HepG2 (cell line): ENCODE data around the gene M1AP. TPM values are rescaled to one million over a fixed set of nuclear protein-coding genes. Genes with fewer than 3 reads are reported as not detected.

Experiments
- ASH2L ChIP-seq: fragments of 300-600, 200-600 bp; sonication (generic); IDR thresholded peaks from 2 replicates; pipeline ENCODE4 v1.7.0; 2017; ENCODE audit warnings: low read depth, mild to moderate bottlenecking, moderate library complexity, mixed read lengths, low read length; ENCODE audit not compliant: insufficient read length
- DMAP1 ChIP-seq: IDR thresholded peaks from 2 replicates; pipeline ENCODE4 v1.6.1; 2016
- DNMT1 ChIP-seq: sonication (generic); formaldehyde crosslinking; IDR thresholded peaks from 2 replicates; pipeline ENCODE4 v1.5.1; 2020; ENCODE audit warnings: mild to moderate bottlenecking, missing genetic modification reagents
- FOSL2 ChIP-seq: sonication (generic); formaldehyde crosslinking; IDR thresholded peaks from 2 replicates; pipeline ENCODE4 v1.4.0; 2020; ENCODE audit warnings: missing genetic modification reagents
- HHEX ChIP-seq: IDR thresholded peaks from 2 replicates; pipeline ENCODE4 v1.6.1; 2016; ENCODE audit warnings: control low read depth
- IRF9 ChIP-seq: sonication (generic); formaldehyde crosslinking; IDR thresholded peaks from 2 replicates; pipeline ENCODE4 v1.8.0; 2022; ENCODE audit warnings: missing genetic modification reagents, mild to moderate bottlenecking, borderline replicate concordance
- ISX ChIP-seq: sonication (generic); formaldehyde crosslinking; conservative IDR thresholded peaks from 2 replicates; pipeline ENCODE4 v1.5.0; 2020; ENCODE audit warnings: missing genetic modification reagents
- NCOA1 ChIP-seq: sonication (generic); formaldehyde crosslinking; IDR thresholded peaks from 2 replicates; pipeline ENCODE4 v1.9.0; 2021; ENCODE audit warnings: missing genetic modification reagents
- NFE2L1 ChIP-seq: sonication (generic); formaldehyde crosslinking; IDR thresholded peaks from 2 replicates; pipeline ENCODE4 v1.4.0; 2020; ENCODE audit warnings: missing genetic modification reagents, mild to moderate bottlenecking, borderline replicate concordance
- PCBP1 ChIP-seq: fragments of 200-400 bp; formaldehyde crosslinking; IDR thresholded peaks from 2 replicates; pipeline ENCODE4 v1.6.1; 2017; ENCODE audit warnings: mild to moderate bottlenecking, low read depth, low read length, borderline replicate concordance
- RAD21 ChIP-seq: fragments of 450-650 bp; formaldehyde crosslinking; IDR thresholded peaks from 2 replicates; pipeline ENCODE4 v1.5.0; 2020; ENCODE audit warnings: mild to moderate bottlenecking
- RBFOX2 ChIP-seq: fragments of 200-400 bp; formaldehyde crosslinking; IDR thresholded peaks from 2 replicates; pipeline ENCODE4 v1.6.1; 2017; ENCODE audit warnings: low read depth, mild to moderate bottlenecking, low read length
- RBM39 ChIP-seq: fragments of 200-400 bp; formaldehyde crosslinking; IDR thresholded peaks from one replicate; pipeline ENCODE4 v1.6.1; 2018; ENCODE audit warnings: antibody characterized with exemption, mild to moderate bottlenecking, low read depth, low read length; ENCODE audit not compliant: poor library complexity, severe bottlenecking
- RFX5 ChIP-seq: IDR thresholded peaks from 2 replicates; pipeline ENCODE4 v1.6.1; 2011; ENCODE audit warnings: low read depth, low read length, improper control_type of control experiment
- TBX2 ChIP-seq: sonication (generic); formaldehyde crosslinking; IDR thresholded peaks from 2 replicates; pipeline ENCODE4 v1.5.0; 2020; ENCODE audit warnings: missing genetic modification reagents, mild to moderate bottlenecking, borderline replicate concordance
- ZNF549 ChIP-seq: sonication (generic); formaldehyde crosslinking; IDR thresholded peaks from 2 replicates; pipeline ENCODE4 v1.5.0; 2020; ENCODE audit warnings: missing genetic modification reagents
- ZNF557 ChIP-seq: sonication (generic); formaldehyde crosslinking; IDR thresholded peaks from 2 replicates; pipeline ENCODE4 v1.4.0; 2020; ENCODE audit warnings: missing genetic modification reagents
- ZNF615 ChIP-seq: sonication (generic); formaldehyde crosslinking; IDR thresholded peaks from 2 replicates; pipeline ENCODE4 v1.5.0; 2020; ENCODE audit warnings: mild to moderate bottlenecking, missing genetic modification reagents, borderline replicate concordance
- ZNF678 ChIP-seq: sonication (generic); formaldehyde crosslinking; IDR thresholded peaks from 2 replicates; pipeline ENCODE4 v1.4.0; 2020; ENCODE audit warnings: mild to moderate bottlenecking, missing genetic modification reagents
- ZSCAN31 ChIP-seq: sonication (generic); formaldehyde crosslinking; IDR thresholded peaks from 2 replicates; pipeline ENCODE4 v1.5.0; 2020; ENCODE audit warnings: low read depth, mild to moderate bottlenecking, missing genetic modification reagents
- polyA plus RNA-seq, 8 experiments: library from polyadenylated mRNA; depleted of rRNA in 3 of 8; stranded (reverse) in 7 of 8; unstranded in 1 of 8; fragments of >200 nt; fragmentation: Illumina TruSeq in 4 of 8; extraction: Trizol in 4 of 8; gene quantifications; 2 replicates each; pipeline versions ENCODE4 v1.2.1 to v1.2.3, GENCODE V29; 2011 to 2016; ENCODE audit warnings: low read depth in 4 of 8, missing spikeins in 1 of 8, mixed read lengths in 1 of 8; ENCODE audit not compliant: insufficient read depth in 1 of 8
- total RNA-seq, 5 experiments: library from RNA; depleted of rRNA; stranded (reverse); fragments of >200 nt; fragmentation: Illumina TruSeq; extraction: Trizol; gene quantifications; 2 replicates each; pipeline ENCODE4 v1.2.3, GENCODE V29; 2016; ENCODE audit warnings: low read depth in 1 of 5
- TF ChIP-seq, protein P1 (sequence below): sonication (generic); formaldehyde crosslinking; IDR thresholded peaks from 2 replicates; pipeline ENCODE4 v1.9.0; 2021; ENCODE audit warnings: missing genetic modification reagents, borderline replicate concordance
- TF ChIP-seq, protein P2 (sequence below): sonication (generic); formaldehyde crosslinking; IDR thresholded peaks from 2 replicates; pipeline ENCODE4 v1.9.0; 2022; ENCODE audit warnings: missing genetic modification reagents, mild to moderate bottlenecking, borderline replicate concordance

M1AP gene
- total and polyA plus RNA-seq, 2 of the 13 experiments (the other 11 are each of a cell fraction or from before 2014, with no cell fraction given), result not detected

- TF ChIP-seq, protein P1, sequence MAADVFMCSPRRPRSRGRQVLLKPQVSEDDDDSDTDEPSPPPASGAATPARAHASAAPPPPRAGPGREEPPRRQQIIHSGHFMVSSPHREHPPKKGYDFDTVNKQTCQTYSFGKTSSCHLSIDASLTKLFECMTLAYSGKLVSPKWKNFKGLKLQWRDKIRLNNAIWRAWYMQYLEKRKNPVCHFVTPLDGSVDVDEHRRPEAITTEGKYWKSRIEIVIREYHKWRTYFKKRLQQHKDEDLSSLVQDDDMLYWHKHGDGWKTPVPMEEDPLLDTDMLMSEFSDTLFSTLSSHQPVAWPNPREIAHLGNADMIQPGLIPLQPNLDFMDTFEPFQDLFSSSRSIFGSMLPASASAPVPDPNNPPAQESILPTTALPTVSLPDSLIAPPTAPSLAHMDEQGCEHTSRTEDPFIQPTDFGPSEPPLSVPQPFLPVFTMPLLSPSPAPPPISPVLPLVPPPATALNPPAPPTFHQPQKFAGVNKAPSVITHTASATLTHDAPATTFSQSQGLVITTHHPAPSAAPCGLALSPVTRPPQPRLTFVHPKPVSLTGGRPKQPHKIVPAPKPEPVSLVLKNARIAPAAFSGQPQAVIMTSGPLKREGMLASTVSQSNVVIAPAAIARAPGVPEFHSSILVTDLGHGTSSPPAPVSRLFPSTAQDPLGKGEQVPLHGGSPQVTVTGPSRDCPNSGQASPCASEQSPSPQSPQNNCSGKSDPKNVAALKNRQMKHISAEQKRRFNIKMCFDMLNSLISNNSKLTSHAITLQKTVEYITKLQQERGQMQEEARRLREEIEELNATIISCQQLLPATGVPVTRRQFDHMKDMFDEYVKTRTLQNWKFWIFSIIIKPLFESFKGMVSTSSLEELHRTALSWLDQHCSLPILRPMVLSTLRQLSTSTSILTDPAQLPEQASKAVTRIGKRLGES (CRISPR knock-in tag), result 0 out of 2 replicates have a peak, but pooled peaks have one; percentile 34
- TF ChIP-seq ZNF549 (CRISPR knock-in tag), result no peak
- no peak for TF ChIP-seq ISX (CRISPR knock-in tag)
- peak; percentile 90 for TF ChIP-seq ASH2L
- TF ChIP-seq RAD21 (CRISPR knock-in tag), result peak; percentile 52
- TF ChIP-seq RBM39, result peak; percentile 56
- peak; percentile 92; the same call in 1 of the 2 replicates for TF ChIP-seq ZNF615 (CRISPR knock-in tag)
- peak; percentile 70; the same call in 1 of the 2 replicates for TF ChIP-seq IRF9 (CRISPR knock-in tag)
- peak; percentile 99 for TF ChIP-seq RBFOX2
- TF ChIP-seq, protein P2, sequence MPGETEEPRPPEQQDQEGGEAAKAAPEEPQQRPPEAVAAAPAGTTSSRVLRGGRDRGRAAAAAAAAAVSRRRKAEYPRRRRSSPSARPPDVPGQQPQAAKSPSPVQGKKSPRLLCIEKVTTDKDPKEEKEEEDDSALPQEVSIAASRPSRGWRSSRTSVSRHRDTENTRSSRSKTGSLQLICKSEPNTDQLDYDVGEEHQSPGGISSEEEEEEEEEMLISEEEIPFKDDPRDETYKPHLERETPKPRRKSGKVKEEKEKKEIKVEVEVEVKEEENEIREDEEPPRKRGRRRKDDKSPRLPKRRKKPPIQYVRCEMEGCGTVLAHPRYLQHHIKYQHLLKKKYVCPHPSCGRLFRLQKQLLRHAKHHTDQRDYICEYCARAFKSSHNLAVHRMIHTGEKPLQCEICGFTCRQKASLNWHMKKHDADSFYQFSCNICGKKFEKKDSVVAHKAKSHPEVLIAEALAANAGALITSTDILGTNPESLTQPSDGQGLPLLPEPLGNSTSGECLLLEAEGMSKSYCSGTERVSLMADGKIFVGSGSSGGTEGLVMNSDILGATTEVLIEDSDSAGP (CRISPR knock-in tag), result peak; percentile 91; the same call in 1 of the 2 replicates
- peak; percentile 44; the same call in 1 of the 2 replicates for TF ChIP-seq ZNF557 (CRISPR knock-in tag)
- peak; percentile 44; the same call in 1 of the 2 replicates for TF ChIP-seq HHEX
- 0 out of 2 replicates have a peak, but pooled peaks have one; percentile 27 for TF ChIP-seq NFE2L1 (CRISPR knock-in tag)
- no peak for TF ChIP-seq NCOA1
- peak; percentile 87; the same call in 1 of the 2 replicates for TF ChIP-seq ZSCAN31 (CRISPR knock-in tag)
- TF ChIP-seq RFX5, result peak; percentile 46; the same call in 1 of the 2 replicates
- peak; percentile 87; the same call in 1 of the 2 replicates for TF ChIP-seq DMAP1 (CRISPR knock-in tag)
- TF ChIP-seq ZNF678 (CRISPR knock-in tag), result peak; percentile 96; the same call in 1 of the 2 replicates
- peak; percentile 93 for TF ChIP-seq TBX2 (CRISPR knock-in tag)
- 0 out of 2 replicates have a peak, but pooled peaks have one; percentile 18 for TF ChIP-seq PCBP1
- peak; percentile 91; the same call in 1 of the 2 replicates for TF ChIP-seq DNMT1 (CRISPR knock-in tag)
- TF ChIP-seq FOSL2 (CRISPR knock-in tag), result no peak; the same call in 1 of the 2 replicates
Measured at GRCh38 chr2:74529357-74530238, 118.5 kb downstream of the M1AP start, which contains the start of the genes AUP1 and HTRA2 (continued).
